GM13977 (cell line): ENCODE data around the gene PPP2R2D.
A peak's percentile ranks its signal among the peaks of the same experiment; 100 is the strongest.

Experiments
- DNase-seq: peaks from one replicate; pipeline ENCODE4 v3.0.0; 2012; ENCODE audit warnings: low spot score
- CTCF ChIP-seq: IDR thresholded peaks from 2 replicates; pipeline ENCODE4 v1.5.1; 2012; ENCODE audit warnings: mild to moderate bottlenecking, control low read depth; ENCODE audit not compliant: insufficient read depth; ENCODE audit errors: extremely low read depth, missing control alignments
- in situ Hi-C: fragments of 300-500 bp; cut with MboI; formaldehyde crosslinking; loops from one replicate; pipeline ENCODE4 v1.12.0; 2022; ENCODE audit warnings: low sequenced_read_pairs, low pct_unique_long_range_greater_than_20kb, mixed read lengths, inconsistent platforms; ENCODE audit not compliant: unreplicated experiment

PPP2R2D gene

GRCh38 chr10:131920151-131920550, 19.3 kb downstream of the PPP2R2D start:
- no peak for TF ChIP-seq CTCF
- DNase-seq: no peak
- in situ Hi-C loops: no loop called here

GRCh38 chr10:131920693-131921092, 19.9 kb downstream of the PPP2R2D start:
- in situ Hi-C loops: no loop called here
- TF ChIP-seq CTCF: no peak
- no peak for DNase-seq

- no peak for TF ChIP-seq CTCF
- DNase-seq: peak; percentile 65
- in situ Hi-C loops: no loop called here
Observed at GRCh38 chr10:131921184-131921583, 20.4 kb downstream of the PPP2R2D start.

DNA sequence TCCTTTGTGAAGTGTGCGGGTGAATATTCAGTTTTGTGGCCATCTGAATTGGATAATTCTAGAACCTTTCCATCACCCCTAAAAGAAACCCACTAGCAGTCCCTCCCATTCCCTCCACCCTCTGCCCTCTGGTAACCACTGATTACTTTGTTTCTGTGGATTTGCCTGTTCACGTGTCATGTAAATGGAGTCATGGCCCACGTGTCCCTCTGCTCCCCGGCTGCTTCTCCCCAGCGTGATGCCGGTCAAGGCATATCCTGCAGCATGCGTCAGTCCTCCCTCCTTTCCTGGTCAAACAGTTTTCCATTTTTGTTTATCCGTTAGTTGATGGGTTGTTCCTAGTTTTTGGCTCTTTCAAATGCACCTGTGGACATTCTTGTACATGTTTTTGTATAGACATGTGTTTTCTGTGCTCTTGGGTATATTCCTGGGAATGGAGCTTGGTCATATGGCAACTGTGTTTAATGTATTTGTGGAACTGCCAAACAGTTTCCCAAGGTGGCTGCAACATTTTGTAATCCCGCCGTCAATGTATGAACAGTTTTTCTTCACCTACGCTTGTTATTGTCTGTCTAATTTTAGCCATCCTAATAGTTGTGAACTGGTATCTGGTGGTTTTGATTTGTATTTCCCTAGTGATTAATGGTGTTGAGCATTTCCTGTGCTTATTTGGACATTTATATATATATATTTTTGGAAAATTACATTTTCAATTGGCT, 22.4 kb downstream of the PPP2R2D start:
- in situ Hi-C loops: no loop called here

DNA sequence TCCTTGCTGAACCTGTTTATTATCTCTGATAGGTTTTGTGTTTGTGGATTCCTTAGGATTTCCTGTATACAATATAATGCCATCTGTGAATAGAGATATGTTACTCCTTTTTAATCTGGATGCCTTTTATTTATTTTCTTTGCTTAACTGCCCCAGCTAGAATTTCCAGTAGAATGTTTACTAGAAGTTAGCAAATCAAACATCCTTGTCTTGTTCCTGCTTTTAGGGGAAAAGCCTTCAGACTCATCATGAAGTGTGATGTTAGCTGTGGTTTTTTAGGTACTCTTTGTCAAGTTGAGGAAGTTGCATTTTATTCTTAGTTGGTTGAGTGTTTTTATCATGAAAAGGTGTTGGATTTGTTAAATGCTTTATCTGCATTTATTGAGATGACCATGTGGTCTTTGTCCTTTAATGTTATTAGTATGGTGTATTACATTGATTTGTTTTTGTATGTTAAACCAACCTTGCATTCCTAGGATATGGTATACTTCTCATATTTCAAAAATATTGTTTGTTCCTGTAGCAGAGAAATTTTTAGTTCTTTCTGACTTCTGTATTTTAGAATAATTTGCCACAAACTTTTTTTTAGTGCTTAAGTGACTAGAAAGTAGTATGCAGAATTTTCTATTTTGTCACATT, 24.3 kb downstream of the PPP2R2D start:
- in situ Hi-C loops: no loop called here
- no peak for DNase-seq
- TF ChIP-seq CTCF: no peak

More for the DNA sequence above, 22.4 kb downstream of the PPP2R2D start:
- no peak for TF ChIP-seq CTCF
- DNase-seq: no peak

DNA sequence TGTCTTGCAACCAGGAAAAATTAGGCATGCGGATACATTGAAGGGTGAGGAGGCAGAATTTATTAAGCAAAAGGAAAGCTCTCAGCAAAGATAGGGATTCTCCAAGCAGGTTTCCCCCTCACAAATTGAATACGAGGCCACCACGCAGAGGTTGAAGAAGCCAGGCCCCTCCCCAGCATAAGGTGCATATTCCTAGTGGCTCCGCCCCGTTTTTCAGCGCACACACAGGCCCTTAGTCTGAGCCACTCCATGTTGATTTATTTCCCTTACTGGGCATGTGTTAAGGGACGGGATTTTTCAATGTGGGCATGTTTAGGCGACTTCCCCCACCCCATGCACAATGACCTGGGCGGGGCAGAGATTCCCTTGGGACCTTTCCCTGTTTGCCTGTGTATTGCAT, 24.9 kb downstream of the PPP2R2D start:
- no peak for TF ChIP-seq CTCF
- in situ Hi-C loops: no loop called here
- DNase-seq: no peak
